B cell (primary cell): Measurements from ENCODE around the gene SLC13A1.

ENCODE experiments used
- EZH2 ChIP-seq: IDR thresholded peaks from 2 replicates; pipeline ENCODE4 v1.6.1; 2012; ENCODE audit warnings: borderline replicate concordance, low read depth, mild to moderate bottlenecking, moderate library complexity, low read length; ENCODE audit not compliant: insufficient read depth, poor library complexity, severe bottlenecking
- TF ChIP-seq, protein P1 (sequence below): fragments of 200-600 bp; IDR thresholded peaks from one replicate; pipeline ENCODE4 v1.8.0; 2022; ENCODE audit warnings: antibody characterized with exemption, mild to moderate bottlenecking

DNA sequence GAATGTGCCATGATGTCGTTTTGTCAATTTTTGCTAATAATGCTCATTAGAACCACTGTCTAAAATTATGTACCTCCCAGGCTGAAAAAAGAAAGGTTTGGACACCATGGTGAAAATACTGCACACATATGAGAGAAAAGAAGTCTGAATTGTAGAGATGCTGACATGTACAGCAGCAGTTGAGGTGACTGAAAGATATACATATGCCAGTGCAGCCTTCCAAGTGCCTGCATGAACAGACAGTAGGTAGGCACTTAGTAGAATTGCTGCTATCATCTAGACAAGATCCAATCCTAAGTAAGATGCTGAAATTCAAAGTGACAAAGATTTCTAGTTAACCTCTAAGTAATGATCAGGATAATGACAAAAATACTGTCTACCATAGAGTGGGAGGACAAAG, 86.9 kb downstream of the SLC13A1 start:
- TF ChIP-seq, protein P1, sequence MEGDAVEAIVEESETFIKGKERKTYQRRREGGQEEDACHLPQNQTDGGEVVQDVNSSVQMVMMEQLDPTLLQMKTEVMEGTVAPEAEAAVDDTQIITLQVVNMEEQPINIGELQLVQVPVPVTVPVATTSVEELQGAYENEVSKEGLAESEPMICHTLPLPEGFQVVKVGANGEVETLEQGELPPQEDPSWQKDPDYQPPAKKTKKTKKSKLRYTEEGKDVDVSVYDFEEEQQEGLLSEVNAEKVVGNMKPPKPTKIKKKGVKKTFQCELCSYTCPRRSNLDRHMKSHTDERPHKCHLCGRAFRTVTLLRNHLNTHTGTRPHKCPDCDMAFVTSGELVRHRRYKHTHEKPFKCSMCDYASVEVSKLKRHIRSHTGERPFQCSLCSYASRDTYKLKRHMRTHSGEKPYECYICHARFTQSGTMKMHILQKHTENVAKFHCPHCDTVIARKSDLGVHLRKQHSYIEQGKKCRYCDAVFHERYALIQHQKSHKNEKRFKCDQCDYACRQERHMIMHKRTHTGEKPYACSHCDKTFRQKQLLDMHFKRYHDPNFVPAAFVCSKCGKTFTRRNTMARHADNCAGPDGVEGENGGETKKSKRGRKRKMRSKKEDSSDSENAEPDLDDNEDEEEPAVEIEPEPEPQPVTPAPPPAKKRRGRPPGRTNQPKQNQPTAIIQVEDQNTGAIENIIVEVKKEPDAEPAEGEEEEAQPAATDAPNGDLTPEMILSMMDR: no peak
- no peak for TF ChIP-seq EZH2
